NCI-H1930 (cell line): ENCODE measurements around the gene KAZN.

Source experiments
- DNase-seq, 2 experiments: peaks; one replicate each; lab custom pipeline; 2025; lab: John Stamatoyannopoulos, UW

The KAZN gene

GRCh38 chr1:14937288-14937949, 338.9 kb downstream of the KAZN start:
- no peak for DNase-seq

DNA sequence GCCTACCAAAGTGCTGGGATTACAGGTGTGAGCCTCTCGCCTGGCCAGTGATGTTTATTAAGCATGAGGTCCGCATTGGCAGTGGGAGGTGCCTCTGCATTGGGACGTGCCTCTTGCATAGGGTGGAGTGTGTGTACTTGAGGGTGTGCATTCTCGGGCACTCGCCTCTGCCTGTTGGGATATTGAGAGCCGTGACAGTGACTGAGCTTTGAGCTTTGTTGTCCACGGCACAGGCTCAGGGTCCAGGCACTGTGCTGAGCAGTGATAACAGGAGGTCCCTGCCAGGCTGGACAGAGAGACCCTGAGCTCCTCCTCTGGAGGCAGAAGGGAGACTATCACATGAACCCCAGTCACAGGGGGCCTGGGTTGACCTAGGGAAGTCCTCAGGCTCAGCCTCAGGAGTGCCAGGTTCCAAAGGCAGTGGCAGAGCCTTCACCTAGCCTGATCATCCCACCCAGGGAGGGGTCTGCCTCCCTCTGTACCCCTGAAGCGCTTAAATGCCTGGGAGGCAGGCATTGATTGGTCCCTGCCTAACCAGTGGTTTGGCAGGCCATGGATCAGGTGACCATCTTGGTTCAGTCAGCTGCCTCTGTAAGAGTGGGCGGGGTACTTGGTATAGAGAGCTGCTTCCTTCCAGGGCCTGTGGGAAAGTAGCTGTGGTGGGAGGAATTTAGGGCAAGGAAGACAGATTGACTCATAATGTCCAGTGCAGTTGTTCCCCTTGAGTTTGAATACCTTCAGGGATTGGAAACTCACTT, 341.2 kb downstream of the KAZN start:
- no peak for DNase-seq

DNA sequence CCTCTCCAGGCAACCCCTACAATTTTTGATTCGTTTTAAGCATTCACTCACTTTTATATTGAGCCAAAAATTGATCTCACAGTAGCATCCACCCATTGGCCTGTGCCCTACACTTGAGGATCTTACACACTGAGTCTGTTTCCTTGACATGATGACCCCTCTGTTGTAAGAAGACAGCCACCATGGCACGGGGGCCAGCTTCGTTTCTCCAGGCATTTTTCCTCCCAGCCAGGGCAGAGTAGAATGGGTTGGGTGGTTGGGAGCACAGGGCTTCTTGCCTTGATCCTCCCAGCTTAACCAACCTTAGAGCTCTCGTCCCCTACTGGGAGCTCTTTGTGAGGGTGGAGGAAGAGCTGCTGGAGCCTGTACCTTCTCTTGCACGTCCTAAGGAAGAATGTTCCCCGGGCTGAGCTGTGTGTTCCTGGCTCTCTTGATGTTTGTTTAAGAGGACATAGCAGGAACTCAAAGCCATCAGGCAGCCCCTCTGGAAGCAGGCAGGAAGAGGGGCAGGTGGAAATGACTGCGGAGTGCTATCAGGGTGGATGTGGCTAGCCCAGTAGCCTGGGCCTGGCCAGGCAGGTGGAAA, 341.9 kb downstream of the KAZN start:
- DNase-seq, result no peak

DNA sequence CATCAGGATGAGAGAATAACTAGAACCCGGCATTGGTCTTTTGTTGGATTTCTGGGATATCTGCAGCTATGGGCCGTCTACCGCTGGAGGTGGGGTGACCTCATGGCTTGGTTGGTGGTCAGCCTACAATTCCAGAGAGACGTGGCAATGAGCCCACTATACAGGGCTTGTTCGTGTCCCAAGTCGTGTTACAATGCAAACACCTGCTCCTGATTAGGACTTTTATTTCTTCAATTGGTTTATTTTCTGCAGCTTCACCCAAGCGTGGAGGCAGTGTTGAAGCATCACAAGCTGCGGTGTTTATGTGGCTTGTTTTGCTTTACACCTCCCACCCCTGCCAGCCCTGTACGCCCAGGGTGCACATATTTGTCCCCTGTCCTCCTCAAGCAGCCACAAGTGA, 343.4 kb downstream of the KAZN start:
- no peak for DNase-seq

GRCh38 chr1:14944471-14944985, 346.0 kb downstream of the KAZN start:
- no peak for DNase-seq

DNA sequence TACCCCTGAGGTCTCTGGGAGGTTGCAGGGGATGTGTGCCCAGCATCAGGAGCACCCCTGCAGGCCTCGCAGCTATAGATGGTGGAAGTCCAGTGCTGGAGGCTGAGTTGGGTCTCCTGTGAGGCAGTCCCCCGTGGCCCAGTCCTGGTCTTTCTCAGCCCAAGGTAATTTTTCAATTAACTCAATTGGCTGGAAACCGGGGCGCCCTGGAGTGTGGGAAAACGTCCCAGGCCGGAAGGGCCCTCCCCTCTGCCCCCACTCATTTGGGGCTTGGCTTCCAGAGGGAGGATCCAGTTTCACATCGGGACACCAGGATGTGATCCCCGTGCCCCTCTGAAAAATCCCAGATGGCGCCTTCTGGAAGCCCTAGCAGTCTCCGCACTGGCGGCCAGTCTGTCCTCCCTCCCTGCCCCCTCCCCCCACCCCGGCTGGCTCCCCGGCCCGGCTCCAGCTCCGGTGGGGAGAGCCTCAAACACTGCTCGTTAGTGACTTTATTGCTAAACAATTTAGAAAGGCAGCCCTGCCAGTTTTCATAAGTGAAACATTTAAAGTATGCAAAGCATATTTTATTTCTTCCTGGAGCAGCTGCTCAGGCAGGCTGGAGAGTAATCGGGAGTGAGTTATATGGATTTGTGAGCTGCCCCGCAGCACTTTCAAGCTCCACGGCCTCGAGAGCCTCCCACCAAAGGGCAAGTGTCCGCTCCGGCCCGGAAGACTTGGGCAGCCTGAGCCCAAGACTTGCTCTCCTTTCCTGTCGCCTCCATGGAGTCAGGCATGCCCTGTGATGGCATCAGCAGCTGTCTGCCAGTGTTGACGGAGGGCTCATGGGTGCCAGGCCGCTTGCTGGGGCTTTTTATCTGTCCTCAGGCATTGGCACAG, 346.9 kb downstream of the KAZN start:
- DNase-seq, result no peak

DNA sequence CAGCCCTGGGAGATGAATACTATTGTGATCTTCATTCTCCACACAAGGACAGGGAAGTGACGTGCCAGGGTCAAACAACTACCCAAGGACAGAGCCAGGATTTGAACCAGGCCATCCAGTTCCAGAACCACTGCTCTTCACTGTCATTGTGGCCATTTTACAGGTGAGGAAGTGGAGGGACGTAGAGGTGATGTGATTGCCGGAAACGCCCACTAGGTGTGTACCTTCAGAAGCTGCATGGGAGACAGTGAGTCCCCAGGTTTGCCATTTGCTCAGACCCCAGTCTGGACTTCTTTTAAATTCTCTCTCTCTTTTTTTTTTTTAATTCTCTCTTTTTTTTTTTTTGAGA, 347.5 kb downstream of the KAZN start:
- DNase-seq, result no peak

- DNase-seq, result no peak
Measured at GRCh38 chr1:14946684-14947238, 348.3 kb downstream of the KAZN start.

DNA sequence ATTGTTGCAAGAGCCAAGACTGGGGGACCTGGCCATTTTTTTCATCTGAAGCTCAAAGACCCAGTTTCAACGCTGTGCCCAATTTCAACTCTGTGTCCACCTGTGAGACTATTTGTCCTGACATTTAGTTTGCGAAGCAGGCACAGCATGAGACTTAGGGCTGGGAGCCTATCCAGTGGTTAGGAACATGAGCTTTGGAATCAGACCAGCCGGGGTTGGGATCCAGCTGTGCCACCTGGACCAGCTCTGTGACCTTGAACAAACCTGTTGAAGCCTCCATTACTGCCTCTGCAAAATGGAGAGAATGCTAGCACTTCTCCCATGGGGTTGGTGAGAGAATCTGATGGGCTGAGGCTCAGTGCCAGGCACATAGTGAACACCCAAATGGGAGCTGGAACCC, 348.9 kb downstream of the KAZN start:
- no peak for DNase-seq

- no peak for DNase-seq
Measured at GRCh38 chr1:14948112-14948652, 349.7 kb downstream of the KAZN start.

DNA sequence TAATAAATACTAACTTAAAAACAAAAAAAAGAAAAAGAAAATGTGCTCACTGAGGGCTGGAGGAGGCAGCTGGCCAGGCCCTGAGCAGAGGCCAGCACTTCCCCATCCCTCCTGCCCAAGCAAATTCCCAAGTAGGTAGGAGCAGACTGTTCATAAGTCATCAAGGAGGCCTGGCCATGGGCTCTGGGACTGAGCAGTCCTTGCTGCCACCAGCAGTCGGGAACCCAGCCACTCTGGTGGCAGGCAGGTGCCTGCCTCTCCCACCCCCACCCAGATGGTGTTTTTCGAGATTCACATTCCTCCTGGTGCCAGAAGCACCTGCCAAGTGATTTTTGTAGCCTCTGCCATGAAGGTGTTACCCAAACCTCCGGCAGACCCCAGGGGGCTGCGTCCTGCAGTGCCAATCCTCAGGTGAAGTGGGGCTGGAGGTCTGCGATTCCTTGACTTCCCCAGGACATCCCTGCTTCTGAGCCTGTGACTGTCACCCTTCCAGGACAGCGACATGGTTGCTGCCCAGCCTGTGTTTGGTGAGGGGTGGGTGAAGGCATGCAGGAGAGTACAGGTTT, 350.9 kb downstream of the KAZN start:
- DNase-seq, result no peak

DNA sequence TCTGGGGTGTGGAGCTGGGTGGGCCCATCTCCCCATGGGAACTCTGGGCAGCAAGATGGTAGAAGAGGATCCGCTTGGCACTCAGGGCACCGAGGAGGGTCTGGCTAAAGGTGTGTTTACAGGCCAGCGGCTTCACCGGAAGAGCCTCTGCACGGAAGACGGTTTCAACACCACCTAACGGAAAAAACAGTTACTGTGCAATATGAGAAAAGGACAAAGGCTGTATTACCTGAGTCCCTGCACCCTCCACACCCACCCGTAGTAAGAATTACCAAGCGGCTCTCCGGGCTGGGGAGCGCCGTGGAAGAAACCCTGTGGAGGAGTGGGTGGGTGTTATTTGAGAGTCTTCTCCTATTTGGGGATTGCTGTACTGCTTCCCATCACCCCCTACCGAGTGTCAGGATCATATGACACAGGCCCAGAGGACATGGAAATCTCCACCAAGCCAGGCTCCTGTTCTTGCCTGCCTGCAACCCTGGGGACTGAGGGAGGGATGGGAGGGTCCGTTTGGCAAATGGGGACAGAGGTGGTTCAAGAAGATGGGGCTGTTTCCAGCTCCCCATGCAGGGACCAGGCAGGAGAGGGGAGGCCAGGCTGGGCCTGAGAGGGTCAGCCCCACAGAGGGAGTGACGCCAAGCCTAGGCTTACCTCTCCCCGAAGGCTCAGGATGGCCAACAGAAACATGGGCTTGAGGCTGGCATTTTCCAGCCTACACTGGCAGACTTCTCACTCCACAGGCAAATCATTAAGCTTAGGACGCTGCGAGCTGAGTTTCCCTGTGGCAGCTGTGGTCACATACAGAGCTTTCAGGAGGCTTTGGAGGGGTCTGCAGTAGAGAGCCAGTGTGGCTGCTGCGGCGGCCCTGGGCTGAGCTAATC, 351.6 kb downstream of the KAZN start:
- DNase-seq, result no peak

- DNase-seq, result no peak
Measured at GRCh38 chr1:14951766-14952165, 353.3 kb downstream of the KAZN start.

DNA sequence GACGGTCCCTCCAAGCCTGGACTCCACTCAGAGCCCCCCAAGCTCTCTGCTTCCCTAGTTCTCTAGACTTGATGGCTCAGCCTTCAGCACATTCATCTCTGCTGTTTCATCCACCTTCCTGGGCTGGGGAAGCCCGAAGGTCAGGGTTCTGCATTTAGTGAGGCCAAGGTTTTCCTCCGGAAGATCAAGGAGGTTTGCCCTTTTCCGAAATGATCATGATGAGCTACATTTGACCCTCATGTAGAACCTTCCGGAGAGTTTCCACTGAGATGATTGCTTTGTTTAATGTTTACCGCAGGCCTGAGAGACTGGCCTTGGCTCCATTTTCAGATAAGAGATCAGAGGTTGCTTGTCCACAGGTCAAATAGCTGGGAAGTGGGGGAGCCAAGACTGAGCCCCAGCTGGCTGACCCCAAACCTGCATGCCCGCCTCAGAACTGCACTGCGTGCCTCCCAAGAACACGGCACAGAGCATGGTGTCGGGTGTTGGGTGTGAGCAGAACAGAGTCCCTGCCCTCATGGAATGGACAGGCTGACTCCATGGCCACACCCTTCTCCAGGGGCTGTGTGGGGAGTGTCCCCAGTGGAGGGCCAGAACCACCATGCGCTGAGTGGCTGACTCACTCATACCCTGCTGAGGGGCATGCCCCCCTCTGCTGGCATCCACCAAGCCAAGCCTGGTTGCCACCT, 354.3 kb downstream of the KAZN start:
- DNase-seq, result no peak

GRCh38 chr1:14954210-14954609, 355.7 kb downstream of the KAZN start:
- DNase-seq, result no peak

DNA sequence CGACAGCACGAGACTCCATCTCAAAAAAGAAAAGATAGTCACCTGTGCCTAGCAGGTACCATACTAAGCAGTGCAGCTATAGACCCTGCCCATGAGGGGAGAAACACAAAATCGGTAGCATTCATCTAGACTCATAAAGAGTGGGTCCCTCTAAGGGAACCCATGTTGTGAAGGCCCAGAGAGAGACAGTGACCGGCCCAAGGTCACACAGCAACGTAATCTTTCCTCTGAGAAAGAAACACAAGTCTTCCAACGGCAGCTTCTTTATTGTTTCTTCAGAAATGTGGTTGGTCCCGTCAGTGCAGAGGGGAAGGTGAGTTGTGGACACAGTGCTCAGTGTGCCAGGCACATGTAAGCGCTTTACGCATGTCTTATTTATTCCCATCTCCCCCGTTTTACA, 356.4 kb downstream of the KAZN start:
- no peak for DNase-seq

GRCh38 chr1:14955402-14955801, 356.9 kb downstream of the KAZN start:
- no peak for DNase-seq

DNA sequence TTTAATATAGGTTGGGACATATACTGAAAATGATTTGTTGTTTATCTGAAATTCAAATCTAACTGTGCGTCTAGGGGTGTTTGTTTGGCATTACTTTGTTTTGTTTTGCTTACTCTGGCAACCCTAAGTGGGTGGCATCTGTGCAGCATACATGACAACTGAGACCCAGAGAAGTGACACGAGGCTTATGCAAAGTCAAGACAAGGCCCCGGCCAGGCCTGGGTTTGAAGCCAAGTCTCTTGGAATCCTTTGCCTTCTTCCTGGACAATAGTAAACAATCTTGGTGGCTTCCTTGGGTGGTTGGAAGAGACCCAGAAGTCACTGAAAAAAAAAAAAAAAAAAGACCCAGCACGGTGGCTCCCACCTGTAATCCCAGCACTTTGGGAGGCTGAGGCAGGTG, 357.5 kb downstream of the KAZN start:
- no peak for DNase-seq

DNA sequence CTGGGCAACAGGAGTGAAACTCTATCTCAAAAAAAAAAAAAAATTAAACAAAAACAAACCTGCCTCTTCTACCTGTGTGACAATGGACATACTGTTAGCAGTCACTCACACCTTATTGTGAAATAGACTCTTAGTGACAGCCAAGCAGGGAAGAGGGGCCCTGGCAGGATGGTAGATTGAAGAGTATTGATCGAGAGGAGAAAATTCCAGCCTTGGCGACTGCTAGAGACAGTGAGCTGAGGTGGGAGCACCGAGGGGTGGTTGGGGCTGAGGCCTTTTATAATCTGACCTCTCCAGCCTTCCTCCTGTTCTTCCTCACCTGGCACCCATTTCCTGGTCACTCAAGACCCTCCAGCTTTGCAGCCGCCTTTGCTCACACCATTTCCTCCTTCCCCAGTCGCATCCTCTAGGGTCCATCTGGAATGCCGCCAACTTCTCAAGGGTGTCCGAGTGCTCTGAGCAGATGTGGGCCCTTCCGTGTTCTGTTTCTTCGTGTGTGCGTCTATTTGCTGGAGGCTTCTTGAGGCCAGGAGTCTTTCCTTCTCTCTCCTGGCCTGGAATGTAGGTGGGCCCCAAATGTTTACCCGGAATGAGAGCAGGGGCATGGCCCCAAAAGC, 358.2 kb downstream of the KAZN start:
- DNase-seq, result no peak
